Stomach (tissue), 9 donors: Measurements from ENCODE around the gene ANKRD6. TPM values are rescaled to one million over a fixed set of nuclear protein-coding genes. Genes with fewer than 3 reads are reported as not detected.

Experiments
- DNase-seq, 2 donors: peaks; one replicate each; pipeline versions ENCODE4 v3.0.0 to v3.0.0-alpha.2; 2013 to 2019
- H3K27ac ChIP-seq, 5 donors: fragments of 200-600 bp in 4 of 5; sonication (generic) in 4 of 5; one replicate each; pipeline ENCODE4 v1.5.1; 2013 to 2019; ENCODE audit warnings: mild to moderate bottlenecking in 1 of 5, moderate library complexity in 1 of 5
- H3K27me3 ChIP-seq, 3 donors: fragments of 200-600 bp; sonication (generic); one replicate each; pipeline ENCODE4 v1.5.1; 2017 to 2019; ENCODE audit warnings: mixed run types in 1 of 3
- H3K36me3 ChIP-seq, 4 donors: fragments of 200-600 bp; sonication (generic); 1 replicate in 3 of 4; 2 replicates in 1 of 4; pipeline ENCODE4 v1.5.1; 2016 to 2019
- H3K4me1 ChIP-seq, 4 donors: fragments of 200-600 bp; sonication (generic); one replicate each; pipeline ENCODE4 v1.5.1; 2016 to 2019
- H3K4me3 ChIP-seq, 4 donors: fragments of 200-600 bp; sonication (generic) in 3 of 4; one replicate each; pipeline ENCODE4 v1.5.1; 2016 to 2019; ENCODE audit warnings: mild to moderate bottlenecking in 1 of 4
- H3K9me3 ChIP-seq, 4 donors: fragments of 200-600 bp; sonication (generic); one replicate each; pipeline ENCODE4 v1.5.1; 2016 to 2019
- EP300 ChIP-seq: sonication (generic); formaldehyde crosslinking; IDR thresholded peaks from one replicate; pipeline ENCODE4 v1.6.1; 2017; ENCODE audit warnings: antibody characterized with exemption
- POLR2A ChIP-seq, 4 donors: fragments of 450-650 bp; IDR thresholded peaks; one replicate each; pipeline ENCODE4 v1.6.1; 2016; ENCODE audit warnings: antibody characterized with exemption in 4 of 4, control low read depth in 2 of 4, mild to moderate bottlenecking in 1 of 4, moderate library complexity in 1 of 4
- POLR2AphosphoS5 ChIP-seq, 3 donors: sonication (generic); formaldehyde crosslinking; IDR thresholded peaks; one replicate each; pipeline ENCODE4 v1.6.1; 2016; ENCODE audit warnings: antibody characterized with exemption in 3 of 3
- WGBS, 5 donors: extraction: QIAGEN DNeasy Blood & Tissue Kit in 3 of 5; methylation state at CpG; one replicate each; pipeline versions ENCODE4 v1.1.5 to v1.1.7; 2013 to 2018; 5-methylcytosine and 5-hydroxymethylcytosine counted together
- intact Hi-C: fragments of 100-400 bp; cut with DNase I; formaldehyde crosslinking; loops from one replicate; pipeline ENCODE4 v1.15.1; 2023; ENCODE audit warnings: low total_unique reads
- polyA plus RNA-seq, 3 donors: library from polyadenylated mRNA; stranded (reverse); fragments of 200-250 nt; gene quantifications; one replicate each; pipeline ENCODE4 v1.2.3, GENCODE V29; 2013
- total RNA-seq, 5 donors: library from RNA; depleted of rRNA; stranded (reverse); fragments of >200 nt; gene quantifications; one replicate each; pipeline versions ENCODE4 v1.1.0 to v1.2.3, GENCODE V29; 2014 to 2016
- TF ChIP-seq, protein P1 (sequence below), 7 experiments: fragments of 450-650 bp in 4 of 7; fragments of 200-600 bp in 3 of 7; sonication (generic) in 3 of 7; IDR thresholded peaks; one replicate each; pipeline ENCODE4 v1.5.1; 2016 to 2019; ENCODE audit warnings: antibody characterized with exemption in 7 of 7, control low read depth in 2 of 7, mild to moderate bottlenecking in 1 of 7
- donor health status: healthy with polysubstance abuse.
- donor health status: Bipolar disorder and iron deficiency.
- donor health status: healthy.

ANKRD6 gene
- total and polyA plus RNA-seq, 8 donors: 2.1 to 145 (median 6.1) TPM

DNA sequence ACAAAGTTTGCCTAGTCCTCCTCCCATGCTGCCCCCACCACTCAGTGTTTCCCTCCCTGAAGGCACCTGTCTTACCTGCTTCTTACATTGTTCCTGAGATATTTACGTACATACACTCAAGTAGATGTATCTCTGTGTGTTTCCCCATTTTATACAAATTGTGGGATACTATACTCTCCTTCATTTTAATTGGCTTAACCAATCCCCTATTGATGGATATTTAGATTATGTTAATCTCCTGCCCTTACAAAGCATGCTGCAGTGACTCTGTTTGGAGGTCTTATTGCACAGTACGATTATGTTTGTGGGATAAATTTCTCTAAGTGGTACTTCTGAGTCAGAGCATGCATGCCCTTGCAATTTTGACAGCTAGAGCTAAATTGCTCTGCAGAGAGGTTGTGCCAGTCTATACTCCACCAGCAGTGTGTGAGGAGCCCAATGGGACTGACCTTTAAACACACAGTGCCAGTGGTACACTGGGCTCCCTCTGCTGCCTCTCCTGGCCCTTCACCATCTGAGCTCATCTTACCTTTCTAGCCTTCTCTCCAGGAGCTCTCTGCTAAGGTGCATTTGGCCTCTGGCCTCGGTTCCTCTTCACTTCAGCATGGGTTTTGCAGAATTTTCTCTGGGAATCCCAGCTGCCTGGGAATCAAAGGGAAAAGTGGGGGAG, 148.2 kb downstream of the ANKRD6 start:
- no peak overlapping the region for H3K27ac ChIP-seq
- no peaks in the 10 kb centered on the region for H3K9me3 ChIP-seq
- H3K27me3 ChIP-seq: no peaks in the 10 kb centered on the region
- no peak overlapping the region for H3K4me3 ChIP-seq
- 75 to 85% (median 84%) methylated on average over 3 of the region's 3 CpGs for WGBS, 5 donors
- no peak for DNase-seq
- TF ChIP-seq EP300 (no peak), POLR2AphosphoS5 (IDR thresholded peaks at IDR 0.05) (no peak), POLR2A (IDR thresholded peaks at IDR 0.05) (no peak)
- TF ChIP-seq, protein P1, sequence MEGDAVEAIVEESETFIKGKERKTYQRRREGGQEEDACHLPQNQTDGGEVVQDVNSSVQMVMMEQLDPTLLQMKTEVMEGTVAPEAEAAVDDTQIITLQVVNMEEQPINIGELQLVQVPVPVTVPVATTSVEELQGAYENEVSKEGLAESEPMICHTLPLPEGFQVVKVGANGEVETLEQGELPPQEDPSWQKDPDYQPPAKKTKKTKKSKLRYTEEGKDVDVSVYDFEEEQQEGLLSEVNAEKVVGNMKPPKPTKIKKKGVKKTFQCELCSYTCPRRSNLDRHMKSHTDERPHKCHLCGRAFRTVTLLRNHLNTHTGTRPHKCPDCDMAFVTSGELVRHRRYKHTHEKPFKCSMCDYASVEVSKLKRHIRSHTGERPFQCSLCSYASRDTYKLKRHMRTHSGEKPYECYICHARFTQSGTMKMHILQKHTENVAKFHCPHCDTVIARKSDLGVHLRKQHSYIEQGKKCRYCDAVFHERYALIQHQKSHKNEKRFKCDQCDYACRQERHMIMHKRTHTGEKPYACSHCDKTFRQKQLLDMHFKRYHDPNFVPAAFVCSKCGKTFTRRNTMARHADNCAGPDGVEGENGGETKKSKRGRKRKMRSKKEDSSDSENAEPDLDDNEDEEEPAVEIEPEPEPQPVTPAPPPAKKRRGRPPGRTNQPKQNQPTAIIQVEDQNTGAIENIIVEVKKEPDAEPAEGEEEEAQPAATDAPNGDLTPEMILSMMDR (IDR thresholded peaks at IDR 0.05): no peak
- no peaks in the 10 kb centered on the region for H3K36me3 ChIP-seq
- H3K4me1 ChIP-seq: no peaks in the 10 kb centered on the region
- intact Hi-C loops: no loop called here

DNA sequence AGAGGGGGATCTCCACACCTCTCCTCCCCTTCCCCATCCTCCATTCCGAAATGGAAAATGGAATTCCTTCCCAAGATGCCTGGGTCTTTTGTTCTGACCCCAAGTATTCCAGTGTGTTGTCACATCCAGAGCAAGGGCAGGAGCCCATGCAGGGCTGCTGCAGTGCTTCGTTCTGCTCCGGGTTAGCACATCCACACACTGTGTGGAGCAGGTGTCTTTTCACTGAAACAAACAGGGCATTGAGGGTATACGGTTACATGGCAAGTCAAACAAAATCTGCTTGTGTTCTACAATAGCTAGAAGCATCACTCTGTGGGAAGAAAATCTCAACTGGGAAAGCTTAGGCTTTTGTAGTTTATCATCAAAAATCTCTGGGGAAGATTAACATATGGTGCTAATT, 148.7 kb downstream of the ANKRD6 start:
- Histone ChIP-seq H3K27ac (no peak overlapping the region), H3K4me3 (no peak overlapping the region), H3K4me1 (no peaks in the 10 kb centered on the region), H3K36me3 (no peaks in the 10 kb centered on the region), H3K27me3 (no peaks in the 10 kb centered on the region), H3K9me3 (no peaks in the 10 kb centered on the region)
- DNase-seq: no peak
- no peak for TF ChIP-seq POLR2AphosphoS5 (IDR thresholded peaks at IDR 0.05)
- TF ChIP-seq, protein P1 (IDR thresholded peaks at IDR 0.05): no peak
- TF ChIP-seq POLR2A (IDR thresholded peaks at IDR 0.05): no peak
- no peak for TF ChIP-seq EP300
- intact Hi-C loops: no loop called here
- 62 to 83% (median 72%) methylated on average over 4 of the region's 4 CpGs for WGBS, 5 donors

- 76 to 85% (median 81%) methylated on average over 4 of the region's 4 CpGs for WGBS, 5 donors
- Histone ChIP-seq H3K27me3 (no peaks in the 10 kb centered on the region), H3K4me3 (no peak overlapping the region), H3K9me3 (no peaks in the 10 kb centered on the region), H3K4me1 (no peaks in the 10 kb centered on the region), H3K36me3 (no peaks in the 10 kb centered on the region), H3K27ac (no peak overlapping the region)
- DNase-seq: no peak
- intact Hi-C loops: no loop called here
- TF ChIP-seq, protein P1 (IDR thresholded peaks at IDR 0.05): no peak
- no peak for TF ChIP-seq POLR2AphosphoS5 (IDR thresholded peaks at IDR 0.05)
- TF ChIP-seq POLR2A (IDR thresholded peaks at IDR 0.05): no peak
- no peak for TF ChIP-seq EP300
Measured at GRCh38 chr6:89582669-89583325, 149.8 kb downstream of the ANKRD6 start.

DNA sequence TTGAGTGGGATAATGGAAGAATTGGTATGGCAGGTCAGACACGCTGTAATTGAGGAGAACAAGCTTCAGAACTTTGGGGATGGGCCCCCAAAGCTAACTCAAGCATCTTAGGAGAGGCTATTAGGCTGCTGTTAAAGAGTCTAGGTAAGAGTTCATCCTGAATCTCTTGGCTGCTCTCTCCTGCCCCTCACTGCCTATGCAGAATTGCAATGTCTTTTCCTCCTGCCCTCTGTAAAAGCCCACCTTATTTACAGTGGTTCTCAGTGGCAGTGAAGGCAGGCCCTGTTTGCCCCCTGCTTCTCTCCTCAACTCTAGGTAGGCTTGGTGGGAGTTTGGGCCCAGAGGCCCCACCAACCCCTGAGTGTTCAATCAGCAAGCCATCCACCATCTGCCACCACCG, 150.6 kb downstream of the ANKRD6 start:
- no peaks in the 10 kb centered on the region for H3K27me3 ChIP-seq
- WGBS, 5 donors: 83 to 95% (median 93%) methylated on average over 2 of the region's 2 CpGs
- H3K9me3 ChIP-seq: no peaks in the 10 kb centered on the region
- H3K36me3 ChIP-seq: no peaks in the 10 kb centered on the region
- intact Hi-C loops: no loop called here
- no peak overlapping the region for H3K4me3 ChIP-seq
- no peak for DNase-seq
- H3K27ac ChIP-seq: no peak overlapping the region
- no peaks in the 10 kb centered on the region for H3K4me1 ChIP-seq
- no peak for TF ChIP-seq POLR2A (IDR thresholded peaks at IDR 0.05)
- TF ChIP-seq, protein P1 (IDR thresholded peaks at IDR 0.05): no peak
